ENCODE data around the gene SLC43A1.
A peak's percentile ranks its signal among the peaks of the same experiment; 100 is the strongest.

The SLC43A1 gene

DNA sequence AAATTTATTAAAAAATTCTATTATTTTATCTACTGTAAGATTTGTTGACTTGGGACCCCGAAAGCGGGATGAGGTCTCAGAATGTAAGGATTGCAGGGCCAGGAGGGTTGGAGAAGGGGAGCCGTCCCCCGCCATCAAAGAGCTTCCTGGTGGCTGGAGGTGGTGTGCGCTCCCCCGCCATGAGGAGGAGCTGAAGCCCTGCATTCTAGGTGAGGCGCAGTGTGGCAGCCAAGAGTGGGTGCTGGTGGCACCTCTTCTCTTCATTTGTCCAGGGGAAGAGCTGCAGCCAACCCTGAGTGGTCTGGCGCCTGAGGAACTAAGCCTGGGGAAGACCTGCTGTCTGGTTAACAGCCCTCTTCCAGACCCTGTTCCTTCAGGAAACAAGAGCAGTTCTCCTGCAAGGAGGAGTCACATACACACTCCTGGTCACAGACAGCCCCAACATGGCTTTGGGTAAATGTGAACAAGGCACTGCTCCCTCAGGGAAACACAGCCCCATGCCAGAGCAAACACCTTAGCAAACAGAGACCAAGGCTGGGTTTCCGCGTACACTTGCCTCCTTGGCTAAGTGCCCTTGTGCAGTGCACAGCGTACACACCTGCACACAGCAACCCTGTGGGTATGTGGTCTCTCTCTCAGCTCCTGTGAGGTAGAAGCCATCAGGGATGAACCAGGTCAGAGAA, 37.9 kb downstream of the SLC43A1 start:
- no peak for DNase-seq

DNA sequence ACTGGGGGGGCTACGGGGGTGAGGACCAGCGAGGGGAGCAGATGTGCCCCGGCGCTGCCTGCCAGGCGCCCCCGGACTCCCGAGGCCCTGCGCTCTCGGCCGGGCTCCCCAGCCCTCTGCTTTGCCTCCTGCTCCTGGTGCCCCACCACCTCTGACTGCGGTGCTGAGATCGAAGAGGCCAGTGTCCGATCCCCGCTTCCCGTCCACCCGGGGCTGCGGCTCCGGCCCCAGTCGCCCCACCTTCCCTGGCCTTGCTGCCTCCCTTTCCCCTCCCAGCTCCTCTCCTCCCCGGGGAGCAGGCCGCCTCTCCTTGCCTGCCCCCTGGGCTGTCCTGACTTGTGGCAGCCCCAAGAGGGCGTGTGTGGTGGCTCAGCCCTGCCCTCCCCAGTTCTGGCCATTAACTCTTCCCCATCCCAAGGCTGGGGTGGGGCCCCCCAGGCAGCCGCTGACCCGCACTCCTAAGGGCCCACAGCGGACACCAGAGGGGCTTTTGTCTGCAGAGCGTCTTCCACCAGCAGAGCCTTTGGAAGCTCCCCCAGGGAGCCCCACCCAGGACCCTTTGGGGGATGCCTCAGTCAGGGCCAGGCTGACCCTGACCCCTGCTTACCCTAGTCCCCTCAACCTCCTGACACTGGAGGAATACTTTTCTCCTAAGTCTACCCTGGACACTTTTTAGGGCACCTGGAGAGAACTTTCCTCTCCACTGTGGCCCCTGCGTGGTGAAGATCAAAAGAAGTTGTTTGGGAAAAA, 38.6 kb downstream of the SLC43A1 start:
- DNase-seq: peak; percentile 40

DNA sequence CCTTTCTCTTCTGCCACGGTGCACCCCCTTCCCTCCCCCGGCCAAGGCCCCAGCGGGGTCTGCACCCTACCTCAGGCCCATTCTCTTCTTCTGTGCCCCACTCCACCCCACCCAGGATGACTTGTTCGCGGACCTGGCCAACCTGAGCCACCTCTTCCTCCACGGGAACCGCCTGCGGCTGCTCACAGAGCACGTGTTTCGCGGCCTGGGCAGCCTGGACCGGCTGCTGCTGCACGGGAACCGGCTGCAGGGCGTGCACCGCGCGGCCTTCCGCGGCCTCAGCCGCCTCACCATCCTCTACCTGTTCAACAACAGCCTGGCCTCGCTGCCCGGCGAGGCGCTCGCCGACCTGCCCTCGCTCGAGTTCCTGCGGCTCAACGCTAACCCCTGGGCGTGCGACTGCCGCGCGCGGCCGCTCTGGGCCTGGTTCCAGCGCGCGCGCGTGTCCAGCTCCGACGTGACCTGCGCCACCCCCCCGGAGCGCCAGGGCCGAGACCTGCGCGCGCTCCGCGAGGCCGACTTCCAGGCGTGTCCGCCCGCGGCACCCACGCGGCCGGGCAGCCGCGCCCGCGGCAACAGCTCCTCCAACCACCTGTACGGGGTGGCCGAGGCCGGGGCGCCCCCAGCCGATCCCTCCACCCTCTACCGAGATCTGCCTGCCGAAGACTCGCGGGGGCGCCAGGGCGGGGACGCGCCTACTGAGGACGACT, 39.3 kb downstream of the SLC43A1 start:
- DNase-seq: peak; percentile 13

GRCh38 chr11:57475671-57476046, 39.8 kb downstream of the SLC43A1 start:
- DNase-seq: no peak

DNA sequence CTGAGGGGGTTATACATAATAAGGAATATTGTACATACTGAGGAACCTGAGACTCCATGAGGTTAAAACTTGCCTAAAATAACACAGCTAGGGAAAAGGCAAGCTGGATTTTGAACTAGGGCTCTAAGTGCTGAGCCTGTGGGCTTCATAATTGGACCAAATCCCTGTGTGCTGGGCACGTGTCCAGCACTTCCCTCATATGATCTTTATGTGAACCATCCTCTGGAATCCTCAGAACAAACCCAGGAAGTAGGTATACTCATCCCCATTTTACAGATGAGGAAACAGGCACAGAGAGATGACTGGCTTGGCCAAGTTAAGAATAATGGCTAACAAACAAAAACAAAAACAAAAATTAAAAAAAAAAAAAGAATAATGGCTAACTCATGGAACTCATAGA, 40.3 kb downstream of the SLC43A1 start:
- no peak for DNase-seq

GRCh38 chr11:57474803-57475115, 40.7 kb downstream of the SLC43A1 start:
- DNase-seq: no peak

GRCh38 chr11:57474017-57474802, 41.3 kb downstream of the SLC43A1 start:
- DNase-seq: peak; percentile 60

GRCh38 chr11:57473285-57473841, 42.1 kb downstream of the SLC43A1 start:
- DNase-seq: no peak

GRCh38 chr11:57471496-57471895, 44.0 kb downstream of the SLC43A1 start:
- DNase-seq: no peak

DNA sequence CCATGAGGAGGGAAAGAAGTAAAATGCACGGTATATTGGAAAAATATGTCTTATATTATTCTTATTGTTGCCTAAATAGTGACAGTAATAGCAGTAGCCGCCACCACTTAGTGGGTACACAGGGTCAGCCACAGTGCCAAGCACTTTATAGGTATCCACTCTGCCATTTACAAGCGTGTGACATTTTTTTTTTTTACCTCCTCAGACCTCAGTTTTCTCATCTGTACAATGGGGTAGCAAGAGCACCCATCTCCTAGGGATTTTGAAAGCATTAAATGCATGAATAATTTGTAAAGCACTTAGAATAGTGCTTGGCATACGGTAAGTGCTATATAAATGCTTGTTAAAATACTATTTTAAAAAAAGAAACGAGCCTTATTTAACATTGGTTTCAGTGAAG, 46.2 kb downstream of the SLC43A1 start:
- DNase-seq: no peak

DNA sequence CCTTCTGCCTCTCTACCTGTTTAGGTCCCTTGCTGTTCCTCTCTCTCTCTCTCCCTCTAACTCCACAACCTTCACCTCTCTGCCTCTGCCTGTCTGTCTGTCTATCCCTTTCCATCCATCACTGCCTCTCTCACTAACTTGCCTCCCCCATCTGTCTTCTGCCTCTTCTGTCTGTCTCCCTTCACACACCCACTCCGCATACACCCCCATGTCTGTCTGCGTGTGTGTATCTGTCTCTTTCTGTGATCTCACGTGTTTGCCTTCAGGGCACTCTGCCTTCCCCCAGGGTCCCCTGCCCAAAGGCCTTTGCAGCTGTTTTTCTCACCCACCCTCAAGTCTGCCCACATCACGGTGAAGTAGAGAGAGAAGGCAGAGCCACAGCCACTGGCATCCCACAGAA, 47.2 kb downstream of the SLC43A1 start:
- DNase-seq: no peak

DNA sequence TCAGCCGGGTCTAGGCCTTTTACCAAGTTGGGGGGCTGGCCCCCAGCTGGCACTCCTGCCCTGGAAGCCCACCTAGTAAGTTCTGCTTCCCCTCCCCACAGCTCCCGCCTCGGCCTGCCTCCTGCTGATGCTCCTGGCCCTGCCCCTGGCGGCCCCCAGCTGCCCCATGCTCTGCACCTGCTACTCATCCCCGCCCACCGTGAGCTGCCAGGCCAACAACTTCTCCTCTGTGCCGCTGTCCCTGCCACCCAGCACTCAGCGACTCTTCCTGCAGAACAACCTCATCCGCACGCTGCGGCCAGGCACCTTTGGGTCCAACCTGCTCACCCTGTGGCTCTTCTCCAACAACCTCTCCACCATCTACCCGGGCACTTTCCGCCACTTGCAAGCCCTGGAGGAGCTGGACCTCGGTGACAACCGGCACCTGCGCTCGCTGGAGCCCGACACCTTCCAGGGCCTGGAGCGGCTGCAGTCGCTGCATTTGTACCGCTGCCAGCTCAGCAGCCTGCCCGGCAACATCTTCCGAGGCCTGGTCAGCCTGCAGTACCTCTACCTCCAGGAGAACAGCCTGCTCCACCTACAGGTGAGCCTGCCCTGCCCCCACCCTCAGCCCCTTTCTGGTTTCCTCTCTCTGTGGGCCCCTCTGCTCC, 47.9 kb downstream of the SLC43A1 start:
- DNase-seq: no peak

DNA sequence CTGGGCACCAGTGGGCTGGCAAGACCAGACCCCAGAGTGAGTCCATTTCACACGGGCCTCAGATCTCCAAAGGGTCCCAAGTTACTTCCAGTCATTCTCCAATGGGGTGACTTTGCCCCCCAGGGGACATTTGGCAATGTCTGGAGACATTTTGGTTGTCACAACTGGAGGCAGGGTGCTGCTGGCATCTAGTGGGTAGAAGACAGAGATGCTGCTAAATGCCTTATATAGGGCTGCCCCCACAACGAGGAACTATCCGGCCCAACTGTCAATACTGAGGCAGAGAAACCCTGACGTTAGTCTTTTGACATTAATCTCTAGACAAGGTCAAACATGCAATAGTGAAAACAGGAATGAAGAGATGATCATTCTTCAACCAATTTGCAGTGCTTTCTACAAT, 48.8 kb downstream of the SLC43A1 start:
- no peak for DNase-seq

DNA sequence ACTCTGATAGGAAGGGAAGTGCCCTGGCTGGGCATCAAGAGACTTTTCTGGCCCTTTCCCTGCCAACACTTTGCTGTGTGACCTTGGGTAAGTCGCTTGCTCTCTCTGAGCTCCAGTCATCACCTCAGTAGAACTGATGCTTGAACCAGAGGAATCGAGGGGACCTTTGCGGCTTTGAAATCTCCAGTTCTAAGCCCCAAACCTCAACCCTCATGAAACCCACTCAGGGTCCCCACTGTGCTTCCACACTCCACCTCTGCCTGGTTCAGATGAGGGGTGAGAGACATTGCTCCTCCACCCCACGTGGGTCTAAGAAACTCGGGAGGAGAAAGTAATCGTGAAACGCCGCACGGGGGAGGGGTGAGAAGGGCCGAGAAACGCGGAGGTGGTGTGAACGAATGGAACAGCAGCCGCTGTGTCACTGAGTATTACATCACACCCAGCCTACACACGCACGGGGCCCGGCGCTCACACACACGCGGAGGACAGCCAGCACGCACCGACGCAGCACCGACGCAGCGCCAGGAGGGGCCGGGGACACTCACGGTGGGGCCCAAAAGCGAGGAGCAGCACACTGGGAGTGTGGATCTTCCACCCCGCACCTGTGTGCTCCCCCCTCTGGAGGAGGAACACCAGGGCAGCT, 50.8 kb downstream of the SLC43A1 start:
- no peak for DNase-seq

- no peak for DNase-seq
Observed at GRCh38 chr11:57463671-57464538, 51.6 kb downstream of the SLC43A1 start.

DNA sequence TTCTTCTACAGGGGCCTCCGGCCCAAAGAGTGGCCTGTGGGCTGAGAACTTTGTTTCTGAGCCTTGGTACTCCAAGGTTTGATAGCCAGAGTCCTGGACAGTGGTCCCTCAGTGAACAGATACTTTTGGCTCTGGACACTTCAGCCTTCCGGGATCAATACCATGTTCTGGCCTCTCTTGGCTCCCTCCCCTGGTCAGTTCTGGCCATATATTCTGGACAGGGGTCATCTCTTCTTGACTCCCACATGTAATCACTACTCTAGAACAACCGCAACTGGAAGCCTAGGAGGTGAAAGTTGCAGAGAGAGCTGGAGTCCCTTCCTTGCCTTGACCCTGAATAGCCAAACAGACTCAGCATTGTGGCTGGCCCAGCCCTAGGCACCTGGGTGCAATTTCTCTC, 52.9 kb downstream of the SLC43A1 start:
- DNase-seq: no peak

- DNase-seq: no peak
Observed at GRCh38 chr11:57461841-57462489, 53.5 kb downstream of the SLC43A1 start.

GRCh38 chr11:57460758-57461749, 54.4 kb downstream of the SLC43A1 start:
- no peak for DNase-seq

Measured in activated CD4-positive, alpha-beta T cell treated with anti-CD3 and anti-CD28 coated beads, Interleukin-10, Interleukin-2, amounts not matched to agents 100 ng/mL and 50 ng/mL, durations not matched to agents 16 hours and 8 hours (primary cell).